ENCODE measurements around the gene EZH1. TPM values are rescaled to one million over a fixed set of nuclear protein-coding genes. Genes with fewer than 3 reads are reported as not detected.

EZH1 gene
- total RNA-seq, 1 donor from 2014 or later: 18.2 TPM

DNA sequence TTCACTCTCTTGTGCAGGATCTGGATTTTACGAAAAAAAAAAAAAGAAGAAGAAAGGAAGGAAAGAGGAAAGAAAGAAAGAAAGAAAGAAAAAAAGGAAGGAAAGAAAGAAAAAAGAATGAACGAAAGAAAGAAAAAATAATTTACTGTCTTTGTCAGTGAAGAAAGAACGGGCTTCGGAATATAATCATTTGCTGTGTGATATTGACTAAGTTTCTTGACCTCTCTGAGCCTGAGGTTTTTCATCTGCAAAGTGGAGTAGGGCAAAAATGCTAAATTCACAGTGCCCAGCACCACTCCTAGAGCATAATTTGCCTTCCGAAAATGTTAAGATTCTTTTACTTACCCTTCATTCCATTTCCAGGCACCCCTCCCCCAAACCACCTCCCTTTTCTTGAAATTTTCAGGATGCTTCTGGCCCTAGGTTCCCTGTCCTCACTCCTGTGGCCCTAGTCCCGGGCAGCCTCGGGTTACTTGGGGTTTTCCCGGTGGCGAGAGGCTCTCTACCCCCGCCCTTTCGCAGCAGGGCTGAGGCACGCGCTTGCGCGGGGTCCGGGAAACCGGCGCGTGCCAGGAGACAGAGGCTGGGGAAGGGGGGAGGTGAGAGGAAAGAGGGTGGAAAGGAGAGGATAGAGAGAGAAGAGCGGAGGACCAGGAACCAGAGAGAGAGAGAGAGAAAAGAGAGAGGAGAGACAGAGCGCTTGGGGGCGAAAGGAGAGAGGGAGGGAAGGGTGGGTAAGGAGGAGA lies 62.7 kb downstream of the EZH1 start, which contains the start of gene CNTNAP1:
Gene CNTNAP1 (plus strand): TSS at position 556 of the 746 bp plus-strand sequence. CDS start 299 bp downstream, outside the sequence.
- Histone ChIP-seq H3K36me3 (ENCODE audit: control insufficient read depth, insufficient read depth, low read length) (no peaks in the 10 kb centered on the region), H3K4me3 (ENCODE audit: low read depth, low read length) (peak within 1 kb of the TSS; percentile 33)
- no peak for FAIRE-seq

DNA sequence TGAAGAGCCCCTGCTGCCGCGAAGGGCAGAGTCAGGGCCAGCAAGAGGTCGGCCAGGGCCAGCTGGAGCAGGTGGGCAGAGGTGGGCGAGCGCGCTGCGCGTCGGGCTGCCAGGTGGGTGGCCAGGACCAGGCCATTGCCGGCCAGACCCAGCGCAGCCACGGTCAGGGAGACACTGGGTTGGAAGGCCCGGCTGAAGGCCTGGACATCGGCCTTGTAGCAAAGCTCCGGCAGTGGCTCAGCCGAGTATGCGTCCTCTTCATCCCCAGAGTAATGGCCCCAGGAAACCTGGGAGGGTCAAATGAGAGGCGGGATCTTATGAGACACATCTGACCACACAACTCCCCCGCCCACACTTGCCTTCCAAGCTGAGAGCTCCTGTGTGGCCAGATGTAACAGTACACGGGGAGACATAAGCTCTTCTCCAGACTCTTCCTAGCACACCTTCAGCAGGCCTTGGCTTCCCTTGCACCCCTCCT lies 64.5 kb downstream of the EZH1 start:
- H3K27me3 ChIP-seq (ENCODE audit: control insufficient read depth, insufficient read depth, low read length): no peaks in the 10 kb centered on the region
- TF ChIP-seq, protein P1, sequence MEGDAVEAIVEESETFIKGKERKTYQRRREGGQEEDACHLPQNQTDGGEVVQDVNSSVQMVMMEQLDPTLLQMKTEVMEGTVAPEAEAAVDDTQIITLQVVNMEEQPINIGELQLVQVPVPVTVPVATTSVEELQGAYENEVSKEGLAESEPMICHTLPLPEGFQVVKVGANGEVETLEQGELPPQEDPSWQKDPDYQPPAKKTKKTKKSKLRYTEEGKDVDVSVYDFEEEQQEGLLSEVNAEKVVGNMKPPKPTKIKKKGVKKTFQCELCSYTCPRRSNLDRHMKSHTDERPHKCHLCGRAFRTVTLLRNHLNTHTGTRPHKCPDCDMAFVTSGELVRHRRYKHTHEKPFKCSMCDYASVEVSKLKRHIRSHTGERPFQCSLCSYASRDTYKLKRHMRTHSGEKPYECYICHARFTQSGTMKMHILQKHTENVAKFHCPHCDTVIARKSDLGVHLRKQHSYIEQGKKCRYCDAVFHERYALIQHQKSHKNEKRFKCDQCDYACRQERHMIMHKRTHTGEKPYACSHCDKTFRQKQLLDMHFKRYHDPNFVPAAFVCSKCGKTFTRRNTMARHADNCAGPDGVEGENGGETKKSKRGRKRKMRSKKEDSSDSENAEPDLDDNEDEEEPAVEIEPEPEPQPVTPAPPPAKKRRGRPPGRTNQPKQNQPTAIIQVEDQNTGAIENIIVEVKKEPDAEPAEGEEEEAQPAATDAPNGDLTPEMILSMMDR (IDR thresholded peaks at IDR 0.05; ENCODE audit: insufficient read depth, low read length, severe bottlenecking): no peak
- H3K36me3 ChIP-seq (ENCODE audit: control insufficient read depth, insufficient read depth, low read length): no peaks in the 10 kb centered on the region
- DNase-seq (ENCODE audit: low read depth) (no peak), FAIRE-seq (no peak)
- H3K4me3 ChIP-seq (ENCODE audit: low read depth, low read length): no peak overlapping the region

More for the DNA sequence above, 62.7 kb downstream of the EZH1 start, which contains the start of gene CNTNAP1:
- TF ChIP-seq, protein P1 (IDR thresholded peaks at IDR 0.05; ENCODE audit: insufficient read depth, low read length, severe bottlenecking): no peak
- no peaks in the 10 kb centered on the region for H3K27me3 ChIP-seq (ENCODE audit: control insufficient read depth, insufficient read depth, low read length)
- peak; percentile 37 for DNase-seq (ENCODE audit: low read depth)

DNA sequence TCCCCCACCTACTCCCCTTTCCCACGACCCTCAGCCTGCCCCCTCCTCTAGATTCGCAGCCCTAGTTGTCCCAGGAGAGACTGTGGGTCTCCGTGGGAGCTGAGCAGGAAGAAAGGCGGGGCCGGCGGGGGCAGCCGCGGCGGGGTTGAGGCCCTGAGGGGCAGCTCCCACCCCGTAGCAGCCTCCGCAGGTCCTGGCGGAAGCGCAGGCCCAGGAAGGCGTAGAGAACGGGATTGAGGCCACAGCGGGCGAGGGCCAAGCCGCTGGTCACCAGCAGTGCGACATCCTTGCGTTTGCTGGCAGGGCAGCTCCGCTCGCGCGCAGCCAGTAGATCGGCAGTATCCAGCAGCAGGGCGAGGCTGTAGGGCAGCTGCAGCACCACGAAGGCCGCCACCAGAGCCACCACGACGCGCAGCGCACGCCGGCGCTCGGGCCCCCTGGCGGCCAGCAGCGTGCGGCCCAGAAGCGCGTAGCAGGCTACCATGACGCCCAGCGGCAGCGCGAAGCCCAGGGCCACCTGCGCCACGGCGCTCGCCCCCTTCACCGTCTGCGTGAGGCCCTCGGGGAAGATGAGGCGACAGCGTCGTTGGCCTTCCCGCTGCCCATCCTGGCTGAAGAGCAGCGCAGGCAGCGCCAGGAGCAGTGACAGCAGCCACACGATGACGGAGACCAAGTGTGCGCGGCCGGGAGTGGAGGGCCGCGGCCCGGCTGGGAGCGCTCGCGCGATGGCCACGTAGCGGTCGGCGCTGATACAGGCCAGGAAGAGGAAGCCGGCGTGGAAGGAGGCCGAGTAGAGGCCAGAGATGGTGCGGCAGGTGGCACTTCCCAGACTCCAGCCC lies 65.1 kb downstream of the EZH1 start:
- DNase-seq (ENCODE audit: low read depth) (peak; percentile 58), FAIRE-seq (no peak)
- H3K27me3 ChIP-seq (ENCODE audit: control insufficient read depth, insufficient read depth, low read length): no peaks in the 10 kb centered on the region
- H3K4me3 ChIP-seq (ENCODE audit: low read depth, low read length): peak overlapping the region; percentile 32
- TF ChIP-seq, protein P1 (IDR thresholded peaks at IDR 0.05; ENCODE audit: insufficient read depth, low read length, severe bottlenecking): peak; percentile 91
- H3K36me3 ChIP-seq (ENCODE audit: control insufficient read depth, insufficient read depth, low read length): no peaks in the 10 kb centered on the region

DNA sequence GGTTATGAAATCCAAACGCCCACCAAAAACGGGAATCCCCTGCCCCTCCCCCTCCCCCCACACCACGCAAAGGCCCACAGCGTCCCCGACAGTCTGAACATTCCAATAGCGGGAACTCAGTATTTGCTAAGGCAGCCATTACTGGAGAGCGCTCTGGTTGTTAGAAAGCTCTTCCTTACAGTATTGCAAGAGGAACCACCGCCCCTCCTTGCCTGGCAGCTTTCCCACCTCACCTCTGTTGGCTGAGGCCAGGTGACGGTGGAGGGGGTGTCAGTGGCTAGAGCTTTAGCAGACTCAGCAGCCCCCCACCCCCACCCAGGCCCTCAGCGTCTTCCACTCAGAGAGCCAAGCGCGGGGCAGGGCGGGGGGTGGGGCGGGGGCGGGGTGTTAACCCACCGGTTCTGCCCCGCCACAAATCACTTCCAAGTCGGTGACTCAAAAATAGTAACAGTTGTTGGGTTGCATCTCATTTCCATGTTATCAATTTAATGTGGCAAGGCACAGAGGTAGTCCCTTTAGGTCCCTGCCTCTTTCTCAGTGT lies 65.8 kb downstream of the EZH1 start:
- TF ChIP-seq, protein P1 (IDR thresholded peaks at IDR 0.05; ENCODE audit: insufficient read depth, low read length, severe bottlenecking): no peak
- H3K4me3 ChIP-seq (ENCODE audit: low read depth, low read length): peak overlapping the region; percentile 32
- DNase-seq (ENCODE audit: low read depth) (peak; percentile 73), FAIRE-seq (no peak)
- H3K36me3 ChIP-seq (ENCODE audit: control insufficient read depth, insufficient read depth, low read length): peaks cover 1% of the 10 kb centered on the region
- no peaks in the 10 kb centered on the region for H3K27me3 ChIP-seq (ENCODE audit: control insufficient read depth, insufficient read depth, low read length)

DNA sequence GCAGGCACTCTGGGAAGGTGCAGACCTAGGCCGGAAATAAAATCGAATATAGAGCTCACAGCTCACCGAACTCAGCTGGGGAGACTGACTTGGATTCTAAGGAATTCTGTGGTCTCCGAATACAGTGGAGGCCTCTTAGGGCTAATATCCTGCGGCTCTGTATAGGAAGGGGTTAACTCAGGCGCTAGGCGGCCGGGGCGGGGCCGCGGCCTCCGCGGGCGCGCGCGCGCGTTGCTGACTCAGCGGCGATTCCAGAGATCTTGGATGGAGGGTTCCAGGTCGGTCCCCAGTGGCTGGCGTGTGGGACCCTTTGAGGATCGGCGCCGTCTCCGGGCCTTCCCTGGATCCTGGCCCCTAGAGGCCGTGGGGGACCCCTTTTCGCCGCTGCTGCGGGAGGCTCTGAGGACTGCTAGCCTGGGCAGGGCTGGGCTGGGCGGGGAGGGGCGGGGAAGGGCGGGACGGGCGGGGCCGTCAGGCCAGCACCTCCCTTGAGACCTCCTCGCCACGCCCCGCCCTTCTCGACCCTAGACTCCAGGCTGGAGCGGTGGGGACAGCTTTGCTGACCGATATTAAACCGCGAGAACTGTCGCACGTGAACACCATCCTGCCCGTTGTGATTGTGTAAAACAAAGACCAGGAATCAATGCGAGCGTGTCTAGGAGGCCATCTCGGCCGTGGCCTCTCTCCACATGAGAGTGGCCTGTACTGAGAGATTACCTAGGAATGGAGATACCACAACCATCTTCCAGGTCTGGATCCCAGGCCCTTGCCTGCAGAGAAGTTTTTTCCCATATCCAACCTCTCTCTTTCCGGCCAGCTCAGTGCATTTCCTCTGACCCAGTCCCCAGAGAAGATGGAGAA lies 66.7 kb downstream of the EZH1 start:
- peaks cover 4% of the 10 kb centered on the region for H3K36me3 ChIP-seq (ENCODE audit: control insufficient read depth, insufficient read depth, low read length)
- no peaks in the 10 kb centered on the region for H3K27me3 ChIP-seq (ENCODE audit: control insufficient read depth, insufficient read depth, low read length)
- FAIRE-seq (no peak), DNase-seq (ENCODE audit: low read depth) (peak; percentile 58)
- peak overlapping the region; percentile 56 for H3K4me3 ChIP-seq (ENCODE audit: low read depth, low read length)
- TF ChIP-seq, protein P1 (IDR thresholded peaks at IDR 0.05; ENCODE audit: insufficient read depth, low read length, severe bottlenecking): no peak
